Stimulated activated CD4-positive, alpha-beta T cell treated with anti-CD3 and anti-CD28 coated beads, Interleukin-1b, Interleukin-23, amount 100 ng/mL, for 48 hours (primary cell): Measurements from ENCODE around the gene TRIM3.
"Not testable (repeated sequence)": the region's sequence is repeated elsewhere in the genome, so short reads cannot be mapped to it uniquely, and the experiment has no call there.

Experiments used
- DNase-seq: peaks from one replicate; pipeline ENCODE4 v3.0.0-alpha.2; 2020

TRIM3 gene

GRCh38 chr11:6473451-6474412 is at the start of gene TRIM3:
Gene TRIM3, minus strand, starts transcription at chr11:6473941. Its CDS starts 8,246 bp downstream, at chr11:6465695.
- DNase-seq, result peak; percentile 44

GRCh38 chr11:6523253-6523652 is 49.5 kb upstream of the TRIM3 start:
- DNase-seq, result no peak

- not testable (repeated sequence) for DNase-seq
Observed at GRCh38 chr11:6521946-6522345, 48.2 kb upstream of the TRIM3 start.

GRCh38 chr11:6520265-6520664 is 46.5 kb upstream of the TRIM3 start:
- no peak for DNase-seq

GRCh38 chr11:6516865-6517264 is 43.1 kb upstream of the TRIM3 start:
- DNase-seq, result no peak

GRCh38 chr11:6505577-6506240 is 32.0 kb upstream of the TRIM3 start:
- no peak for DNase-seq

- no peak for DNase-seq
Observed at GRCh38 chr11:6504166-6504565, 30.4 kb upstream of the TRIM3 start.

GRCh38 chr11:6502382-6502781 is 28.6 kb upstream of the TRIM3 start:
- DNase-seq, result no peak

GRCh38 chr11:6498544-6498943 is 24.8 kb upstream of the TRIM3 start:
- no peak for DNase-seq

- DNase-seq, result no peak
Observed at GRCh38 chr11:6498121-6498520, 24.4 kb upstream of the TRIM3 start.

- no peak for DNase-seq
Observed at GRCh38 chr11:6497069-6497839, 23.5 kb upstream of the TRIM3 start, which contains the start of gene DNHD1. Gene DNHD1, plus strand, starts transcription at chr11:6497280. Its CDS starts 936 bp downstream, at chr11:6498216.

GRCh38 chr11:6489306-6489705 is 15.6 kb upstream of the TRIM3 start:
- no peak for DNase-seq

GRCh38 chr11:6488821-6489220 is 15.1 kb upstream of the TRIM3 start:
- DNase-seq, result no peak

- DNase-seq, result no peak
Observed at GRCh38 chr11:6488342-6488741, 14.6 kb upstream of the TRIM3 start.

- no peak for DNase-seq
Observed at GRCh38 chr11:6486938-6487337, 13.2 kb upstream of the TRIM3 start.

- DNase-seq, result no peak
Observed at GRCh38 chr11:6486256-6486655, 12.5 kb upstream of the TRIM3 start.

GRCh38 chr11:6485661-6486060 is 11.9 kb upstream of the TRIM3 start:
- DNase-seq, result no peak

GRCh38 chr11:6483015-6483414 is 9.3 kb upstream of the TRIM3 start:
- no peak for DNase-seq

GRCh38 chr11:6482441-6482840 is 8.7 kb upstream of the TRIM3 start:
- DNase-seq, result no peak

GRCh38 chr11:6481924-6482275 is 8.2 kb upstream of the TRIM3 start:
- DNase-seq, result peak; percentile 11

GRCh38 chr11:6481012-6481923 is 7.5 kb upstream of the TRIM3 start, which contains the start of the genes ARFIP2 and TIMM10B:
Gene ARFIP2, minus strand, starts transcription at chr11:6481331. Its CDS starts 910 bp downstream, at chr11:6480421.
Gene TIMM10B, plus strand, starts transcription at chr11:6481501. Its CDS starts 16 bp downstream, at chr11:6481517.
- peak; percentile 98 for DNase-seq
